Renal cortex interstitium (tissue), 11 donors: Measurements from ENCODE around the gene LAMB1. TPM values are rescaled to one million over a fixed set of nuclear protein-coding genes. Genes with fewer than 3 reads are reported as not detected.
"Not testable (repeated sequence)": the region's sequence is repeated elsewhere in the genome, so short reads cannot be mapped to it uniquely, and the experiment has no call there.

Experiments
- DNase-seq, 11 donors: peaks; one replicate each; pipeline ENCODE4 v3.0.0-alpha.2; 2013; ENCODE audit warnings: low read depth in 9 of 11, low spot score in 4 of 11; ENCODE audit errors: extremely low read depth in 1 of 11
- polyA plus RNA-seq, 3 donors: library from polyadenylated mRNA; unstranded; fragments of 120-200 nt; gene quantifications; one replicate each; pipeline ENCODE4 v1.2.1, GENCODE V29; 2013; ENCODE audit not compliant: insufficient read length in 3 of 3

LAMB1 gene
- polyA plus RNA-seq, 3 donors: 622 to 760 (median 744) TPM

DNA sequence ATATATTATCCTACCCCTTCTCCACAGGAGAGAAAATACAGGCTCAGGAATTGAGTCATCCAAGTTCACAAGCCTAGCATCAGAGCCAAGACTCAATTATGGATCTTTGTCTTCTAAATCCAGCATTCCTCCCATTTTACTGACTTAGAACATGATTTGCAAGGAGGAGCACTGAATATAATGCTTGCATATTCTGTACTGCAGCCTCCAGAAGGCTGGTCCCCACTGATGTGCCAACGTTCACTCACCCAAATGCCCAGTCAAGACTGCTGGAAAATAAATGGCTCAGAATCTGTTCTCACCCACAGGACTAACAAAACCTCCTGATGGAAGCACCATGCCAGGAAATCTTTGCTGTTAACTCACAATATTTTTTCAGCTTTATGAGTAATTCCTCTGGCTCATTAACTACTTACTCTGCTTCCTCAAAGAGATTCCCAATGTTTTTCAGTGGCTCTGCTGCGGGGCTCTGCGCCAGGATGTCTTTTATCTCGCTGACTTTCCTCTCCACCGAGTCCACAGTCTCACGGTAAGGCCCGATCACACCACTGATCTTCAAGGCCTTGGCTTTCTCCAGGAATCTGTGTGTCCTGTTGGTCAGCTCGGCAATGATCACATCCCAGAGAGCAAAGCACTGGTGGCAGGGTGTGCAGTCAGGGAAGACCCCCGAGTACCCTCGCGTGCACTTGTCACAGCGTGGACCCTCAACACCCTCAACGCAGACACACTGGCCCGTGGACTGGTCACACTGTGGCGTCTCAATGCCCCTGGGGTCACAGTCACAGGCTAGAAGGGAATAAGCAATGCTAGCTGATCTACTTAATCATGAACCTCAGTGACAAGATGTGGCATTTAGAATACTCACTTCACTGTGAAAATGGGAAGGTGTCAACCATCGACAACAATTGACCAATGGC, 63.1 kb downstream of the LAMB1 start:
- no peak for DNase-seq

DNA sequence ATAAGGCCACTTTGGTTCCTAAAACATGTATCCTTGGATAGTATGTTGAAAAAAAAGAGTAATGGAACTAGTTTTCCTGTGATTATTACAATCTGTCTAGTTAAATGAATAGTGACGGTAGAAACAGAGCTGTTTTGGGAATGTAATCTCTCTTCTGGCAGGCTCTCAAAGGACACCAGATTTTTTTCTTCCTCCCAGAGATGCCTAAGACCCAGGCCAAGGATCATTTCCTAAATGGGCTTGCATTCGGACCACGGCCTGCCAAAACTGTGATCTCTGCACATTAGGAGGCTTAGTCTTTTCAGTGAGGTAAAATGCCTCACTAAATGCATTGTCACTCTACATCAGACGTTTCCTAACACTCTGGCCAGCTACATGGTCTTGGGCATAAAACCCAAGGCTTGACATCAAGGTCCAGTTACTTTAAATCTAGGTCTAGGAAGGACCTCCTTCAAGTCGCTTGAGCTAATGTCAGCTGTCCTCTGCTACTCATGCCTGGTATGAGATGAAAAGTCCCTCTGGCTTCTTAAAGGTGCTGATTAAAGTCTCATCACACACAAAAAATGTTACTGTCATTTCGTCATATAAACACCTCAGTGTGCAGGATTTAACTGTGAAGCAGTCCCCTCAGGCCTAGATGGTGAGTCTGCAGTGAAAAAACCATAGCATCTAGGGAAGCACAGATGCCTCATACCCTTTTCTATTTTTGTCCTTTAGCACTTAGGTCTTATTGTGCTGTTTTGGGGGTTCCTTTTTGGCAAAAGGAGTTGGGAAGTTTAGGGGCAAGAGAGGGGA, 64.3 kb downstream of the LAMB1 start:
- no peak for DNase-seq

DNA sequence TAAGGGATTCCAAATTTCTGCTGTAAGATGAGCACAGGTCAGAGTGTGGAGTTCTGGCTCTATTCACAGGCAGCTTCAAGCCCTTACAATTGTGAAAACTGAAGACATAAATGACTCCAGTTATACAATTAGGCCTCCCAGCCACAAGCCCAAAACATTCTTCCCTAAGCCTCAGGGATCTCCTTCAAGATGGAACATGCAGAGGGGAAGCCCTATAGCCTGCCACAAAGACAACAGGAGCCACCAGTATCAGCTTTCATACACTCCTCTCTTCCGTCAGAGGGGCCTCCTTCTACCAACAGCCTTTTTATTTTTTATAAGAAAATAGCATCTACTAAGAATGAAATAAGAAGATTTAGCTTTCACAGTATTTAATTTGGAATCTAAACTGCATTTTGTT, 65.4 kb downstream of the LAMB1 start:
- no peak for DNase-seq

DNA sequence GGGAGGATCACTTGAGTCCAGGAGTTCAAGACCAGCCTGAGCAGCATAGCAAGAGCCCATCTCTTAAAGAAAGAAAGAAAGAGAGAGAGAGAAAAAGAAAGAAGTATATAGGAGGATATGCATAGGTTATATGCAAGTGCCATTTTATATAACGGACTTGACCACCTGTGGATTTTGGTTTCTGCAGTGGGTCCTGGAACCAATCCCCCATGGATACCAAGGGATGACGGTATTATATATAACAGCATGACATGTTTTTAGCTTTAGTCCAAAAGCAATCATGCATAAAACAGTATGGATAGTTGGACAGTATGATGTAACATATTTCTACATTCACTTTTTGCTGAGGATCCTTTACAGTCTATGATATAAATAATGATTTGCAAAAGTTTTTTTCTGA, 66.6 kb downstream of the LAMB1 start:
- no peak for DNase-seq

- no peak for DNase-seq
Observed at GRCh38 chr7:107934991-107935770, 67.8 kb downstream of the LAMB1 start.

- no peak for DNase-seq
Observed at GRCh38 chr7:107933386-107934013, 69.5 kb downstream of the LAMB1 start.

- DNase-seq: no peak
Observed at GRCh38 chr7:107932805-107933204, 70.2 kb downstream of the LAMB1 start.

GRCh38 chr7:107931740-107932515, 71.0 kb downstream of the LAMB1 start:
- no peak for DNase-seq

DNA sequence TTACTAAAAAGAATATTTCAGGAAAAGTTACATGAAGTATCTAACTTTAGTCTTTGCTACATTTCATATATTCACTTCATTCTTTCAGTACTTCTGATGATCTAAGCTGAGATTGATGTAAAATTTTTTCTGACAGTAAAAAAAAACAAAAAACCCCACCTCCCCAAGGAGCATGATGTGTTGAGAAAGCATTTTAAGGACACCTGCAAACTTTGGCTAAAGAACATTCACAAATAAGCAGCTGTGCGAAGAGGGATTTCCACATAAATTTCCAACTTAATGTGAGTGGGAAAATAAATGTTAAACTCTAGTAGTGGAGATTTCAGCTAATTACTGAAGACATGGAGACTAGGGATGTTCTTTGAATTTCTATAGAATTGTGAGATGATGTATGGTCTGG, 76.5 kb downstream of the LAMB1 start:
- no peak for DNase-seq

DNA sequence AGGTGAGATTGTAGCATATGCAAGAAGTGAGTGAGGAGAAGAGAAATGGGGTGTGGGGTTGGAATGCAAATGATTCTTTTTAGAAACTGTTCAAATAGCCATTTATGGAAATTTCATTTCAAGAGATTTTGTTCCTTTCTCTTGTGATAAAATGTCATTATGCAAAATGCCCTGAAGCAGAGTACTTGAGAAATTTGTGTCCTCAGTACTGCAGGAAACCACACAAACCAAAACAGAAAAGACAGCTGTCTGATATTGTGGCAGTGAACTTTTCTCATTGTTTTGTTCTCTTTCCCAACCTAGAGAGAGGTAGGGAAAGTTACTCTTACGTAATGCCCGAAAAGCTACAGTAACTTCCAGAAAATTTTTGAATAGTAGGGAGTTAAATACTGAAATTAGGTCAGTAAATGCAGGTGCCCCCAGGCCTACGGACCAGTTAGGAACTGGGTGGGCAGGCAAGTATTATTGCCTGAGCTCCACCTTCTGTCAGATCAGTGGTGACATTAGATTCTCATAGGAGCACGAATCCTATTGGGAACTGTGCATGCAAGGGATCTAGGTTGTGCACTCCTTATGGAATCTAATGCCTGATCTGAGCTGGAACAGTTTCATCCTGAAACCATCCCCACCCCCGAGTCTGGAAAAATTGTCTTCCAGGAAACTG, 78.0 kb downstream of the LAMB1 start:
- DNase-seq: no peak

- DNase-seq: no peak
Observed at GRCh38 chr7:107922886-107923285, 80.1 kb downstream of the LAMB1 start.

DNA sequence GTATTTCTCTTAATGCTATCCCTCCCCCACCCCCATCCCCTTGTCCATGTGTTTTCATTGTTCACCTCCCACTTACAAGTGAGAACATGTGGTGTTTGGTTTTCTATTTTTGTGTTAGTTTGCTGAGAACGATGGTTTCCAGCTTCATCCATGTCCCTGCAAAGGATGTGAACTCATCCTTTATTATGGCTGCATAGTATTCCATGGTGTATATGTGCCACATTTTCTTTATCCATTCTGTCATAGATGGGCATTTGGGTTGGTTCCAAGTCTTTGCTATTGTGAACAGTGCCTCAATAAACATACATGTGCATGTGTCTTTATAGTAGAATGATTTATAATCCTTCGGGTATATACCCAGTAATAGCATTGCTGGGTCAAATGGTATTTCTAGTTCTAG, 81.1 kb downstream of the LAMB1 start:
- not testable (repeated sequence) for DNase-seq

DNA sequence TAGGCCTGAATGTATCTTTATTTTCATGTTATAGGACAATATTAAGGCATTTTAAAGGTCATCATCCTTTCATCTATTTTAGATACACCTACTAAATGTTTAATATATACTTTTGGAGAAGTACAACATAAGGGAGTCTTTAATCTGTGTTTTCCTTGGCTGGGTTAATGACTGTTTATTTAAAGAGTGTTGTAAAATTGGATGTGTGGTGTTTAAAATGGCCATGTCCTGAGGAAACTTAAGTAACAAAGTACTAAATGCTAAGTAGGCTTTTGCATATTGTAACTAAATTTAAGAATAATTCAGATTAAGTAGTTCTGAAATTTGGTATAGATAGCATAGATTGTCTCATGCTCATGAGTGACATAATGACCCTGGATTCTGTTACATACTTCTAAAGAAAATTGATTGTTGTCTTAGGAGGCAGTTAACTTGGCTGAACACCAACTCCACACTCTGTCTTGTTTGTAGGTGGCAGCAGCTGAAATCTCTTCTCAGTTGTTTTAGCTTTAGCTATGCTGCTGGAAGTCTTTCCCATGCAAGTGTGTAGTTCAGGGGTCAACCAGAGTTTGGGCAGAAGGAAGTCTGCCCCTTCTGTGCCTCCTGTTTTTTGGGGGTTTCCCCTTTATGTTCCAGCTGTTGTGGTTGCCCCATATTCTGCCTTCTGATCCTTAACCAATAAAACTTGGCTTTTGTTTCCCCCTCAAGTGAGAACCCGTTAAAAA, 82.8 kb downstream of the LAMB1 start:
- no peak for DNase-seq

DNA sequence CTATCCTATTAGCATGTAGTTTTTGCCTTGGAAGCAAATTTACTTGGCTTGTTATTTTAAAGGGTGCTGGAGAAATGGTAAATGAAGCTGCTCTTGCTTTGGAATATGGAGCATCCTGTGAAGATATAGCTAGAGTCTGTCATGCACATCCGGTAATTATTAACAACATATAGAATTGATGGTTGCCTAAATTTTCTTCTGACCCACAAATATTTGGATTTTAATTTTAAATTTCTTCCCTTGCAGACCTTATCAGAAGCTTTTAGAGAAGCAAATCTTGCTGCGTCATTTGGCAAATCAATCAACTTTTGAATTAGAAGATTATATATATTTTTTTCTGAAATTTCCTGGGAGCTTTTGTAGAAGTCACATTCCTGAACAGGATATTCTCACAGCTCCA, 84.0 kb downstream of the LAMB1 start:
- no peak for DNase-seq

DNA sequence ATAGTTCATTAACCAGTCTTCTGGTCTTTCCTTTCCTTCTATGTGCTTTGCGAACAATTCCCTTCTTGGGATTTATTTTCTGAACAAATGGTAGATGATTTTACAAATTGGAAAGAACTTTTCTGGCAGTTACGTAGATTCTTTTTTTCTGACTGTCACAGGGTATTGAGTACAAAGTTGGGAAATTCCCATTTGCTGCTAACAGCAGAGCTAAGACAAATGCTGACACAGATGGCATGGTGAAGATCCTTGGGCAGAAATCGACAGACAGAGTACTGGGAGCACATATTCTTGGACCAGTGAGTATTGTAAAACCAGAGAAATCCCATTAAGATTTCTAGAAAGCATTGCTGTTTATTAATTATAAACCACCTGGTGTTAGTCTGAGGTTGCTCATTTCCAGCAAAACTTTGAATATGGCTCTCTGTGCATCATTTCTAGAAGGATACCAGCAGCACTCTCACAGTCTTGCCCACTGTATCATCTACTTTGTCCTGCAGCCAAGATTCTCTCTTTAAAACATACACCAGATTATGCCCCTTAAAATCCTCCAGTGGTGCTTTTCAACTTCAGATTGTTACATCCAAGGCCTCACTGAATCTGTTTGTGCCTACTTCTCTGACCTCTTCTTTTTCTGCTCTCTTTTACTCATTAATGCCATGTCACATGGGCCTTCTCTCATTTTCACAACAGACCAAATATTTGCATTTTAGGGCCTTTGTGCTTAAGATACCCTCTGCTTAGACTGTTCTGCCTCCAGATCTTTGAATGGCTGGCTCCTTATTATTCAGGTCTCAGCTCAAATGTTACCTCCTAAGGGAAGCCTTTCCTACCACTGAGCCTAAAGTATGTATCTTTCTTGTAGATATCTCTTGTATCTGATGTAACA, 85.0 kb downstream of the LAMB1 start:
- DNase-seq: no peak

DNA sequence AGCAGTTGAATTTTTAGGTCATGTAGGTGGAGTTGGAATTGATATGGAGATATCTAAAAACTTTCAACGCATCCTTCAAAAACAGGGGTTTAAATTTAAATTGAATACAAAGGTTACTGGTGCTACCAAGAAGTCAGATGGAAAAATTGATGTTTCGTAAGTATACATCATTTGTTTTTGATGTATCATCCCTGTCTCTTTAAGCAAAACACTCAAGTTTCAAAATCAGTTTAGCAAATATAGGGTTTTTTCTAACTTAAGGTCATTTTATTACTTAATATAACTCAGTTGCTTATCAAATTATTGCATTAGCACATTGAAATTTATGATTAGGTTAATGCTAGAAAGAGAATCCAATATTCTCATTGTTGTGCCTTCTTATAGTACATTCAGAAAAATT, 87.4 kb downstream of the LAMB1 start:
- no peak for DNase-seq
